DND-41 (cell line): ENCODE data around the gene SMCO4.

Experiments used
- ATAC-seq: fragments of 200-7000 bp; cut with Tn5 transposase; 3 replicates; pipeline ENCODE4 v1.9.1; 2021; ENCODE audit warnings: low read depth; ENCODE audit not compliant: insufficient read depth
- DNase-seq: peaks from one replicate; pipeline ENCODE4 v3.0.0-alpha.2; 2020
- H2AFZ ChIP-seq: 2 replicates; pipeline ENCODE4 v1.6.0; 2012; ENCODE audit warnings: low read depth, low read length
- H3K27ac ChIP-seq: 2 replicates; pipeline ENCODE4 v1.5.1; 2012; ENCODE audit warnings: low read length, inconsistent platforms
- H3K27me3 ChIP-seq: fragments of 200-600 bp; sonication (generic); 2 replicates; pipeline ENCODE4 v1.6.0; 2012; ENCODE audit warnings: low read length, mild to moderate bottlenecking, inconsistent platforms; ENCODE audit not compliant: insufficient read depth, poor library complexity
- H3K36me3 ChIP-seq: 2 replicates; pipeline ENCODE4 v1.5.1; 2012; ENCODE audit warnings: low read length, inconsistent platforms; ENCODE audit not compliant: insufficient read depth
- H3K4me1 ChIP-seq: 2 replicates; pipeline ENCODE4 v1.5.1; 2012; ENCODE audit warnings: mild to moderate bottlenecking, low read length; ENCODE audit not compliant: insufficient read depth
- H3K4me2 ChIP-seq: 2 replicates; pipeline ENCODE4 v1.6.0; 2012; ENCODE audit warnings: mild to moderate bottlenecking, moderate library complexity, low read length, inconsistent platforms; ENCODE audit not compliant: insufficient read depth
- H3K4me3 ChIP-seq, 2 experiments: fragments of 200-600 bp in 1 of 2; shearing (Covaris generic) in 1 of 2; 2 replicates each; pipeline ENCODE4 v1.5.1; 2012 to 2016; ENCODE audit warnings: inconsistent platforms in 2 of 2, low read length in 2 of 2, mild to moderate bottlenecking in 2 of 2, low read depth in 1 of 2, moderate library complexity in 1 of 2
- H3K79me2 ChIP-seq: 2 replicates; pipeline ENCODE4 v1.6.0; 2012; ENCODE audit warnings: low read length, inconsistent platforms; ENCODE audit not compliant: insufficient read depth
- H3K9ac ChIP-seq: 2 replicates; pipeline ENCODE4 v1.6.0; 2012; ENCODE audit warnings: low read depth, mild to moderate bottlenecking, inconsistent platforms, low read length, moderate library complexity
- H3K9me3 ChIP-seq: 2 replicates; pipeline ENCODE4 v1.5.1; 2012; ENCODE audit warnings: low read length, moderate library complexity, mild to moderate bottlenecking, inconsistent platforms; ENCODE audit not compliant: insufficient read depth, severe bottlenecking
- H4K20me1 ChIP-seq: 2 replicates; pipeline ENCODE4 v1.6.0; 2012; ENCODE audit warnings: low read length; ENCODE audit not compliant: insufficient read depth
- EZH2 ChIP-seq: IDR thresholded peaks from 3 replicates; pipeline ENCODE4 v1.6.1; 2012; ENCODE audit warnings: borderline replicate concordance, low read depth, mild to moderate bottlenecking, moderate library complexity, low read length, inconsistent platforms; ENCODE audit not compliant: severe bottlenecking
- TF ChIP-seq, protein P1 (sequence below): IDR thresholded peaks from 2 replicates; pipeline ENCODE4 v1.5.1; 2012; ENCODE audit warnings: borderline replicate concordance, low read length, moderate library complexity, mild to moderate bottlenecking; ENCODE audit not compliant: poor library complexity, severe bottlenecking; ENCODE audit errors: extremely low read depth

SMCO4 gene

DNA sequence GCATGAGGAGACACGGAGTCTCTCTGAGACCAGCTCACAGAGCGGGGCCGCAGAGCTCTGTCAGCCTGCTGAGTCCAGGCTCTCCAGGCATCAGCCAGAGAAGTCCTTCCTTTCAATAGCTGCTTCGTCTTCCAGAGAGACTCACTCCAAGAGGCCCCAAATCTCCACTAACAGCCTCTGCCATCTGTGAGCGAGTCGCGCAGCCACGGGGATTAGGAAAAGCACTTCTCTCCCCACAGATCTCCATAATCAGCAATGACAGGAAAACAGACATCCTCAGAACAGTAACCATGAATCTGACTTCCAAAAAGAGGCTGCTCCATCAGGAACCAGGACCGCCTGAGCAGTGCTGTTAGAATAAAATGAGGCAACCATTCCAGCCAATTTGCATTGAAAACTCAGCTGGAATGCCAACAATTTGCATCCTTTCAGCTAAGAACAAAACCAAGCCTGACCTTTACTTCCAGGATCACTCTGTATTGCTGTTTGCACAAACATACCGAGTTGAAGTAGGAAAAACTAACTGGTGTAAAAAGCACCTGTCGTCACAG, 65.4 kb downstream of the SMCO4 start:
- H3K79me2 ChIP-seq, result no peaks in the 10 kb centered on the region
- DNase-seq (no peak), ATAC-seq (no peak)
- no peaks in the 10 kb centered on the region for H3K9me3 ChIP-seq
- peaks cover 14% of the 10 kb centered on the region; the same call in 1 of the 2 replicates for H3K36me3 ChIP-seq
- H3K4me1 ChIP-seq, result no peaks in the 10 kb centered on the region
- H4K20me1 ChIP-seq, result no peaks in the 10 kb centered on the region
- H3K4me3 ChIP-seq, result no peak overlapping the region
- no peak for TF ChIP-seq EZH2
- TF ChIP-seq, protein P1, sequence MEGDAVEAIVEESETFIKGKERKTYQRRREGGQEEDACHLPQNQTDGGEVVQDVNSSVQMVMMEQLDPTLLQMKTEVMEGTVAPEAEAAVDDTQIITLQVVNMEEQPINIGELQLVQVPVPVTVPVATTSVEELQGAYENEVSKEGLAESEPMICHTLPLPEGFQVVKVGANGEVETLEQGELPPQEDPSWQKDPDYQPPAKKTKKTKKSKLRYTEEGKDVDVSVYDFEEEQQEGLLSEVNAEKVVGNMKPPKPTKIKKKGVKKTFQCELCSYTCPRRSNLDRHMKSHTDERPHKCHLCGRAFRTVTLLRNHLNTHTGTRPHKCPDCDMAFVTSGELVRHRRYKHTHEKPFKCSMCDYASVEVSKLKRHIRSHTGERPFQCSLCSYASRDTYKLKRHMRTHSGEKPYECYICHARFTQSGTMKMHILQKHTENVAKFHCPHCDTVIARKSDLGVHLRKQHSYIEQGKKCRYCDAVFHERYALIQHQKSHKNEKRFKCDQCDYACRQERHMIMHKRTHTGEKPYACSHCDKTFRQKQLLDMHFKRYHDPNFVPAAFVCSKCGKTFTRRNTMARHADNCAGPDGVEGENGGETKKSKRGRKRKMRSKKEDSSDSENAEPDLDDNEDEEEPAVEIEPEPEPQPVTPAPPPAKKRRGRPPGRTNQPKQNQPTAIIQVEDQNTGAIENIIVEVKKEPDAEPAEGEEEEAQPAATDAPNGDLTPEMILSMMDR, result no peak
- no peak overlapping the region for H2AFZ ChIP-seq
- no peaks in the 10 kb centered on the region for H3K27me3 ChIP-seq
- H3K9ac ChIP-seq, result no peak overlapping the region
- H3K4me2 ChIP-seq, result no peak overlapping the region
- H3K27ac ChIP-seq, result no peak overlapping the region

DNA sequence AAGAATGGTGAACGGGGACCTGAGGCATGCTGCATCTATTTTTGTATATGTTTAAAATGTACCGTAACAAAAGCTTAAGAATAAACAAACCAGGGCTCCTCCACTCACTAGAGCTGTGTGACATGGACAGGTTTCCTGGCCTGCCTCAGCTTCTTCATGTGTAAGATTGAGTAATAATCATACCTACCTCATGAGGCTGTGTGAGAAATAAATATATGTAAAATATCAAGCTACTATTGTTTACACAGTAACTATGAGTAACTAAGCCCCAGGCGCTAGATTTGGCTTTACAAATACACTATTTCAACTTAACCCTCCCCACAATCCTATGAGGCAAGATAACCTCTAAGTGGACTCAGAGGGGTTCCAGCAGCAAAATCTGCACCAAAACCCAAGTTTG, 66.4 kb downstream of the SMCO4 start:
- Histone ChIP-seq H3K9ac (no peak overlapping the region), H4K20me1 (no peaks in the 10 kb centered on the region), H3K27ac (no peak overlapping the region), H3K79me2 (no peaks in the 10 kb centered on the region), H3K9me3 (no peaks in the 10 kb centered on the region), H2AFZ (no peak overlapping the region), H3K36me3 (0 out of 2 replicates have a peak, but pooled peaks cover 10% of the 10 kb centered on the region), H3K4me1 (no peaks in the 10 kb centered on the region), H3K4me2 (no peak overlapping the region), H3K27me3 (no peaks in the 10 kb centered on the region), H3K4me3 (no peak overlapping the region)
- TF ChIP-seq, protein P1, result no peak
- no peak for TF ChIP-seq EZH2
- no peak for DNase-seq
- ATAC-seq, result no peak

DNA sequence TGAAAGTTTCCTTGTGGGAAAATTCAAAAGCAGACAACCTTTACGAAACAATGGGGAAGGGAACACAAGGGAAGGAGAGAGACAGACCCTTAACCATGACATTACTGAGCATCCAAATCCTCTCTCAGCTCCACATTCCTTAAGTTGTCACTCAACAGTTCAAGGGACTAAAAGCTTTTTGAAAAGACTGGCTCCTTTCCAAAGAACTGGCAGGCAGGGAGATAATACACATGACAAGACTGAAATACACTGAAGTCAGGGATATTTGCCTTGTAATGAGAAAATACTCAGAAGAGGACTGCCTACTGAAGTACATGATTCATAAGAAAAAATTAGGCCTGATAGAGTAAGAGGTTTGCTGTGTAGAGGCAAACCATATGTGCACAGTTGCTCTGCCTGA, 69.1 kb downstream of the SMCO4 start:
- Histone ChIP-seq H2AFZ (no peak overlapping the region), H3K27ac (no peak overlapping the region), H3K9me3 (no peaks in the 10 kb centered on the region), H3K4me2 (no peak overlapping the region), H3K36me3 (0 out of 2 replicates have a peak, but pooled peaks cover 9% of the 10 kb centered on the region), H3K9ac (no peak overlapping the region), H3K79me2 (no peaks in the 10 kb centered on the region), H3K27me3 (no peaks in the 10 kb centered on the region), H4K20me1 (no peaks in the 10 kb centered on the region), H3K4me1 (no peaks in the 10 kb centered on the region), H3K4me3 (no peak overlapping the region)
- no peak for TF ChIP-seq EZH2
- TF ChIP-seq, protein P1, result no peak
- no peak for DNase-seq
- ATAC-seq, result no peak

DNA sequence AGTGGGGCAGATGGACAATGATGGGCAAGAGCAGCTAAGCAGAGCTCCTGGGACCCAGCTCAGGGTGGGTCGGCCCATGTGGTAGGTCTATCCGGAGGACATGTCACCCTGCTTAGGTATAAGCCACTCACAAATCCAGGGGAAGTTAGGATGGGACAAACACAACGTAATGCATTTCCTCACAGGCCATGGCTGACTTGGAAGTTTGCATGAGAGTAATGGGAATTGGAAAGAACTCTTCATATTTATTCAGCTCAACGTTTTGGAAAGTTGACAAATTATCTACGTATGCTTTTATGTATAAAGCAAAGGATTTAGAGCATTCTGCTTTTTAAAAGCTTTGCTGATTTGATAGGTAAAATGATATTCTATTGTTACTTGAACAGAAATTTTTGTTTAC, 74.9 kb downstream of the SMCO4 start:
- Histone ChIP-seq H3K36me3 (no peaks in the 10 kb centered on the region), H3K79me2 (no peaks in the 10 kb centered on the region), H2AFZ (no peak overlapping the region), H3K4me1 (no peaks in the 10 kb centered on the region), H3K27ac (no peak overlapping the region), H3K9me3 (no peaks in the 10 kb centered on the region), H4K20me1 (no peaks in the 10 kb centered on the region), H3K4me3 (no peak overlapping the region), H3K27me3 (no peaks in the 10 kb centered on the region), H3K9ac (no peak overlapping the region), H3K4me2 (no peak overlapping the region)
- no peak for DNase-seq
- no peak for ATAC-seq
- TF ChIP-seq EZH2, result no peak
- TF ChIP-seq, protein P1, result no peak
